ENCODE data around the gene WNT7A. TPM values are rescaled to one million over a fixed set of nuclear protein-coding genes. Genes with fewer than 3 reads are reported as not detected.

The WNT7A gene
- total RNA-seq, 1 donor from 2014 or later: not detected

Other genes with a start within 250 kb of the WNT7A start
- 11.1 TPM for gene CHCHD4, start 244.8 kb upstream of the WNT7A start, total RNA-seq (ENCODE audit: unreplicated experiment)
- gene TMEM43, start 245.0 kb upstream of the WNT7A start, total RNA-seq (ENCODE audit: unreplicated experiment): 31.9 TPM

Measured in endothelial cell (in vitro differentiated cells).